HEK293T (cell line): ENCODE results near the gene NOL12.

ENCODE experiments used
- BHLHE40 ChIP-seq: fragments of 450-650 bp; IDR thresholded peaks from 2 replicates; pipeline ENCODE4 v1.6.1; 2016; ENCODE audit warnings: mild to moderate bottlenecking, moderate library complexity, borderline replicate concordance
- ELF4 ChIP-seq: fragments of 450-650 bp; IDR thresholded peaks from 2 replicates; pipeline ENCODE4 v1.6.1; 2017; ENCODE audit warnings: antibody characterized with exemption
- FOXA1 ChIP-seq: fragments of 450-650 bp; IDR thresholded peaks from 2 replicates; pipeline ENCODE4 v1.6.1; 2016; ENCODE audit warnings: mild to moderate bottlenecking
- FOXK2 ChIP-seq: fragments of 450-650 bp; IDR thresholded peaks from 2 replicates; pipeline ENCODE4 v1.6.1; 2016; ENCODE audit warnings: mild to moderate bottlenecking
- FOXM1 ChIP-seq: fragments of 450-650 bp; IDR thresholded peaks from 2 replicates; pipeline ENCODE4 v1.6.1; 2017; ENCODE audit warnings: mild to moderate bottlenecking, borderline replicate concordance
- L3MBTL2 ChIP-seq: fragments of 450-650 bp; conservative IDR thresholded peaks from 2 replicates; pipeline ENCODE4 v1.6.1; 2016; ENCODE audit warnings: mild to moderate bottlenecking
- NFRKB ChIP-seq: fragments of 450-650 bp; IDR thresholded peaks from 2 replicates; pipeline ENCODE4 v1.6.1; 2016; ENCODE audit warnings: mild to moderate bottlenecking, moderate library complexity
- PKNOX1 ChIP-seq: fragments of 450-650 bp; IDR thresholded peaks from 2 replicates; pipeline ENCODE4 v1.6.1; 2016
- SP1 ChIP-seq: fragments of 450-650 bp; IDR thresholded peaks from 2 replicates; pipeline ENCODE4 v1.6.1; 2017
- SUZ12 ChIP-seq: fragments of 450-650 bp; IDR thresholded peaks from 2 replicates; pipeline ENCODE4 v1.6.1; 2016; ENCODE audit warnings: mild to moderate bottlenecking
- TARDBP ChIP-seq: fragments of 450-650 bp; IDR thresholded peaks from 2 replicates; pipeline ENCODE4 v1.6.1; 2016

- no peak for TF ChIP-seq FOXM1
- TF ChIP-seq BHLHE40 = no peak
- no peak for TF ChIP-seq ELF4
- no peak for TF ChIP-seq SP1
- TF ChIP-seq SUZ12 = no peak
- TF ChIP-seq FOXK2 = no peak
- TF ChIP-seq FOXA1 = no peak
- no peak for TF ChIP-seq TARDBP
- no peak for TF ChIP-seq L3MBTL2
- no peak for TF ChIP-seq PKNOX1
- TF ChIP-seq NFRKB = no peak
Measured at GRCh38 chr22:37701141-37701786, 15.1 kb downstream of the NOL12 start.
